GM12878 (cell line): ENCODE results near the gene GRIK3. TPM values are rescaled to one million over a fixed set of nuclear protein-coding genes. Genes with fewer than 3 reads are reported as not detected.

Experiments
- ATAC-seq: fragments of 200-7000 bp; cut with Tn5 transposase; 3 replicates; pipeline ENCODE4 v1.9.1; 2020; ENCODE audit warnings: mild to moderate bottlenecking, moderate library complexity
- BruUV-seq: library from RNA; stranded (reverse); fragments of 400-500 nt; replicated peaks from 2 replicates; lab custom pipeline; 2021; lab: Mats Ljungman, UMichigan
- CTCF ChIA-PET: fragments of 300-600 bp; sonication (Branson Sonifier 250); formaldehyde crosslinking; extraction: SDS; loops from one replicate; lab custom pipeline; 2021; ENCODE audit warnings: inconsistent platforms; lab: Yijun Ruan, JAX
- POLR2A ChIA-PET: fragments of 350-600 bp; formaldehyde crosslinking; extraction: SDS; loops from one replicate; lab custom pipeline; 2021; ENCODE audit warnings: inconsistent platforms; lab: Charles Lee
- RAD21 ChIA-PET: fragments of 300-600 bp; sonication (Branson Sonifier 250); formaldehyde crosslinking; loops from one replicate; lab custom pipeline; 2023; ENCODE audit warnings: antibody characterized with exemption; ENCODE audit not compliant: unreplicated experiment; lab: Charles Lee
- SMC1A ChIA-PET: fragments of 300-600 bp; sonication (Branson Sonifier 250); formaldehyde crosslinking; loops from one replicate; lab custom pipeline; 2023; ENCODE audit not compliant: unreplicated experiment, uncharacterized antibody; lab: Charles Lee
- DNase-seq: peaks from one replicate; pipeline ENCODE4 v3.0.0-alpha.2; 2011; ENCODE audit warnings: low read depth, low spot score
- FAIRE-seq: peaks from 3 replicates; lab custom pipeline; 2011; peaks lifted over from hg19 to GRCh38; lab: Jason Lieb, UNC
- H2AFZ ChIP-seq: 2 replicates; pipeline ENCODE4 v1.6.0; 2011; ENCODE audit warnings: low read depth, low read length, control low read depth; ENCODE audit not compliant: control insufficient read depth
- H3K27ac ChIP-seq: 2 replicates; pipeline ENCODE4 v1.5.1; 2011; ENCODE audit warnings: control low read depth; ENCODE audit not compliant: control insufficient read depth, insufficient read depth
- H3K27me3 ChIP-seq, 2 experiments: replicated peaks in 1 of 2; 2 replicates each; pipeline versions ENCODE4 v1.6.0 to v1.6.1; 2011; ENCODE audit warnings: low read length in 1 of 2; ENCODE audit not compliant: control insufficient read depth in 2 of 2, insufficient read depth in 2 of 2
- H3K36me3 ChIP-seq, 2 experiments: 2 replicates each; pipeline ENCODE4 v1.5.1; 2011; ENCODE audit warnings: low read length in 1 of 2; ENCODE audit not compliant: control insufficient read depth in 2 of 2, insufficient read depth in 2 of 2
- H3K4me1 ChIP-seq: 2 replicates; pipeline ENCODE4 v1.6.1; 2011; ENCODE audit warnings: mild to moderate bottlenecking, low read length, moderate library complexity, mixed read lengths; ENCODE audit not compliant: control insufficient read depth, insufficient read depth
- H3K4me2 ChIP-seq: 2 replicates; pipeline ENCODE4 v1.6.0; 2011; ENCODE audit warnings: control low read depth; ENCODE audit not compliant: control insufficient read depth, insufficient read depth
- H3K4me3 ChIP-seq: fragments of 200-600 bp; sonication (generic); 2 replicates; pipeline ENCODE4 v1.5.1; 2016
- H3K79me2 ChIP-seq: 2 replicates; pipeline ENCODE4 v1.6.0; 2011; ENCODE audit warnings: low read length; ENCODE audit not compliant: control insufficient read depth, insufficient read depth
- H3K9ac ChIP-seq: 2 replicates; pipeline ENCODE4 v1.8.0; 2011; ENCODE audit warnings: low read length, control low read depth, mixed read lengths; ENCODE audit not compliant: control insufficient read depth, insufficient read depth
- H3K9me3 ChIP-seq: replicated peaks from 3 replicates; pipeline ENCODE4 v1.5.1; 2011; ENCODE audit warnings: mild to moderate bottlenecking, low read length; ENCODE audit not compliant: control insufficient read depth, insufficient read depth
- H4K20me1 ChIP-seq: 2 replicates; pipeline ENCODE4 v1.6.0; 2011; ENCODE audit not compliant: control insufficient read depth, insufficient read depth
- ATF7 ChIP-seq: fragments of 450-650 bp; IDR thresholded peaks from 2 replicates; pipeline ENCODE4 v1.6.1; 2016; ENCODE audit warnings: low read depth, mild to moderate bottlenecking
- CHD4 ChIP-seq: fragments of 200-600 bp; sonication (generic); IDR thresholded peaks from 2 replicates; pipeline ENCODE4 v1.6.1; 2016; ENCODE audit warnings: mild to moderate bottlenecking
- FOXK2 ChIP-seq: fragments of 450-650 bp; IDR thresholded peaks from 2 replicates; pipeline ENCODE4 v1.6.1; 2017; ENCODE audit warnings: mild to moderate bottlenecking, moderate library complexity
- HDAC2 ChIP-seq: fragments of 200-600 bp; sonication (generic); IDR thresholded peaks from 2 replicates; pipeline ENCODE4 v1.6.1; 2017
- HDAC6 ChIP-seq: fragments of 200-600 bp; sonication (generic); IDR thresholded peaks from one replicate; pipeline ENCODE4 v1.8.0; 2017; ENCODE audit warnings: antibody characterized with exemption; ENCODE audit not compliant: unreplicated experiment
- HDGF ChIP-seq: fragments of 450-650 bp; IDR thresholded peaks from 2 replicates; pipeline ENCODE4 v1.6.1; 2016; ENCODE audit warnings: antibody characterized with exemption
- JUND ChIP-seq: IDR thresholded peaks from 2 replicates; pipeline ENCODE4 v1.6.1; 2012; ENCODE audit warnings: low read depth, mild to moderate bottlenecking, low read length, improper control_type of control experiment, moderate library complexity
- LARP7 ChIP-seq: fragments of 450-650 bp; IDR thresholded peaks from 2 replicates; pipeline ENCODE4 v1.6.1; 2017; ENCODE audit warnings: mild to moderate bottlenecking
- MLLT1 ChIP-seq: fragments of 450-650 bp; IDR thresholded peaks from 2 replicates; pipeline ENCODE4 v1.6.1; 2016; ENCODE audit warnings: mild to moderate bottlenecking
- MTA2 ChIP-seq: fragments of 450-650 bp; IDR thresholded peaks from 2 replicates; pipeline ENCODE4 v1.6.1; 2016; ENCODE audit warnings: low read depth, mild to moderate bottlenecking, moderate library complexity
- NR2C2 ChIP-seq: IDR thresholded peaks from 2 replicates; pipeline ENCODE4 v1.6.1; 2011; ENCODE audit warnings: borderline replicate concordance, low read depth; ENCODE audit not compliant: control insufficient read depth, insufficient read length
- RAD51 ChIP-seq: fragments of 450-650 bp; IDR thresholded peaks from 2 replicates; pipeline ENCODE4 v1.6.1; 2016; ENCODE audit warnings: moderate library complexity, mild to moderate bottlenecking, inconsistent platforms
- SMAD1 ChIP-seq: fragments of 450-650 bp; IDR thresholded peaks from 2 replicates; pipeline ENCODE4 v1.6.1; 2018; ENCODE audit warnings: mild to moderate bottlenecking, low read depth; ENCODE audit not compliant: partially characterized antibody
- SMARCA5 ChIP-seq: fragments of 450-650 bp; IDR thresholded peaks from 2 replicates; pipeline ENCODE4 v1.6.1; 2017; ENCODE audit warnings: mild to moderate bottlenecking
- YBX1 ChIP-seq: fragments of 450-650 bp; IDR thresholded peaks from 2 replicates; pipeline ENCODE4 v1.6.1; 2016; ENCODE audit warnings: antibody characterized with exemption
- ZBTB11 ChIP-seq: fragments of 450-650 bp; formaldehyde crosslinking; IDR thresholded peaks from 2 replicates; pipeline ENCODE4 v1.5.0; 2022; ENCODE audit warnings: mild to moderate bottlenecking, missing genetic modification characterization
- ZNF24 ChIP-seq: fragments of 450-650 bp; IDR thresholded peaks from 2 replicates; pipeline ENCODE4 v1.6.1; 2017; ENCODE audit warnings: antibody characterized with exemption, mild to moderate bottlenecking
- WGBS: methylation state at CpG from one replicate; pipeline ENCODE4 v1.1.6; 2016; ENCODE audit warnings: low lambda C conversion rate; ENCODE audit not compliant: insufficient replicate concordance, insufficient coverage; ENCODE audit errors: missing lambda C conversion rate; 5-methylcytosine and 5-hydroxymethylcytosine counted together
- in situ Hi-C: fragments of 300-500 bp; cut with MboI; formaldehyde crosslinking; loops from 9 replicates; pipeline ENCODE4 v1.14.3; 2018; ENCODE audit warnings: mixed read lengths
- intact Hi-C: fragments of 100-400 bp; cut with micrococcal nuclease; formaldehyde crosslinking; loops from one replicate; pipeline ENCODE4 v1.14.2; 2022; ENCODE audit not compliant: unreplicated experiment
- polyA plus RNA-seq, 11 experiments: library from polyadenylated mRNA; depleted of rRNA in 4 of 11; unstranded in 6 of 11; stranded (reverse) in 5 of 11; fragments of >200 nt; fragmentation: Nextera tagmentation in 4 of 11; fragmentation: Illumina TruSeq in 1 of 11; extraction: Ambion mirVana in 4 of 11; extraction: Trizol in 1 of 11; gene quantifications; 1 replicate in 1 of 11; 2 replicates in 10 of 11; pipeline versions ENCODE4 v1.2.1 to v1.2.3, GENCODE V29; 2011 to 2016; ENCODE audit warnings: inconsistent platforms in 2 of 11, missing spikeins in 2 of 11, low read depth in 1 of 11
- total RNA-seq, 4 experiments: library from RNA; depleted of rRNA in 3 of 4; stranded (reverse); fragments of >200 nt in 3 of 4; fragmentation: Illumina TruSeq in 1 of 4; extraction: Trizol in 1 of 4; gene quantifications; 2 replicates each; pipeline versions ENCODE4 v1.2.1 to v1.2.3, GENCODE V29; 2013 to 2021

GRIK3 gene
- total and polyA plus RNA-seq, 10 of the 15 experiments (the other 5 are each of a cell fraction or from before 2014, with no cell fraction given) = not detected

GRCh38 chr1:36922593-36923426 is 111.5 kb downstream of the GRIK3 start:
- no peaks in the 10 kb centered on the region; a peak in 1 of 4 replicates for H3K27me3 ChIP-seq
- no peaks in the 10 kb centered on the region for H4K20me1 ChIP-seq
- BruUV-seq = no TSS peak
- CTCF ChIA-PET = no interaction called here
- no peaks in the 10 kb centered on the region for H3K9me3 ChIP-seq
- WGBS = 49% methylated on average over 11 of the region's 11 CpGs
- RAD21 ChIA-PET = no interaction called here
- H3K36me3 ChIP-seq = no peaks in the 10 kb centered on the region
- H3K27ac ChIP-seq = no peak overlapping the region
- H3K9ac ChIP-seq = no peak overlapping the region
- DNase-seq (no peak), ATAC-seq (no peak), FAIRE-seq (no peak)
- SMC1A ChIA-PET = no interaction called here
- intact Hi-C loops = no loop called here
- no peaks in the 10 kb centered on the region for H3K79me2 ChIP-seq
- H2AFZ ChIP-seq = no peak overlapping the region
- POLR2A ChIA-PET = no interaction called here
- in situ Hi-C loops = no loop called here
- TF ChIP-seq SMARCA5 (no peak), HDAC6 (no peak), HDAC2 (no peak), SMAD1 (no peak), CHD4 (no peak), HDGF (no peak), ZNF24 (no peak), MTA2 (no peak), MLLT1 (no peak), YBX1 (no peak), ZBTB11 (CRISPR knock-in tag) (no peak), LARP7 (no peak), ATF7 (no peak), FOXK2 (no peak), NR2C2 (no peak), RAD51 (no peak), JUND (no peak)
- no peak overlapping the region for H3K4me2 ChIP-seq
- no peak overlapping the region for H3K4me3 ChIP-seq
- H3K4me1 ChIP-seq = no peaks in the 10 kb centered on the region
